Osteoblast (primary cell): ENCODE results near the gene ZNF710. TPM values are rescaled to one million over a fixed set of nuclear protein-coding genes. Genes with fewer than 3 reads are reported as not detected.
A peak's percentile ranks its signal among the peaks of the same experiment; 100 is the strongest.

Experiments
- DNase-seq: peaks from one replicate; pipeline ENCODE4 v3.0.0; 2011; ENCODE audit warnings: low spot score, mixed read lengths; ENCODE audit not compliant: insufficient read length; ENCODE audit errors: missing footprints
- H2AFZ ChIP-seq: 2 replicates; pipeline ENCODE4 v1.6.0; 2011; ENCODE audit warnings: mild to moderate bottlenecking, low read length
- H3K27ac ChIP-seq: 2 replicates; pipeline ENCODE4 v1.5.1; 2011; ENCODE audit warnings: mild to moderate bottlenecking, low read depth, low read length, moderate library complexity
- H3K27me3 ChIP-seq: 2 replicates; pipeline ENCODE4 v1.6.0; 2012; ENCODE audit warnings: mild to moderate bottlenecking, control low read depth, inconsistent platforms, low read length, moderate library complexity; ENCODE audit not compliant: insufficient read depth
- H3K36me3 ChIP-seq: 2 replicates; pipeline ENCODE4 v1.5.1; 2011; ENCODE audit warnings: mild to moderate bottlenecking, low read length, control low read depth, moderate library complexity; ENCODE audit not compliant: insufficient read depth
- H3K4me1 ChIP-seq: 2 replicates; pipeline ENCODE4 v1.5.1; 2011; ENCODE audit warnings: mild to moderate bottlenecking, low read length, control low read depth, moderate library complexity; ENCODE audit not compliant: insufficient read depth
- H3K4me2 ChIP-seq: 2 replicates; pipeline ENCODE4 v1.6.0; 2011; ENCODE audit warnings: mild to moderate bottlenecking, low read length; ENCODE audit not compliant: insufficient read depth
- H3K4me3 ChIP-seq: fragments of 200-600 bp; sonication (generic); 3 replicates; pipeline ENCODE4 v1.5.1; 2012; ENCODE audit warnings: mild to moderate bottlenecking, low read length, inconsistent platforms; ENCODE audit not compliant: insufficient read depth
- H3K79me2 ChIP-seq: 2 replicates; pipeline ENCODE4 v1.6.0; 2012; ENCODE audit warnings: mild to moderate bottlenecking, low read length, control low read depth, inconsistent platforms; ENCODE audit not compliant: insufficient read depth
- H3K9me3 ChIP-seq: 2 replicates; pipeline ENCODE4 v1.5.1; 2011; ENCODE audit warnings: low read depth, low read length, control low read depth
- H4K20me1 ChIP-seq: 2 replicates; pipeline ENCODE4 v1.6.0; 2012; ENCODE audit warnings: mild to moderate bottlenecking, low read length, control low read depth; ENCODE audit not compliant: insufficient read depth
- CTCF ChIP-seq: IDR thresholded peaks from 2 replicates; pipeline ENCODE4 v1.5.1; 2011; ENCODE audit warnings: mild to moderate bottlenecking, low read depth, low read length, moderate library complexity; ENCODE audit errors: extremely low read depth
- total RNA-seq: library from RNA; depleted of rRNA; stranded (reverse); fragments of >200 nt; gene quantifications from 2 replicates; pipeline ENCODE4 v1.2.3, GENCODE V29; 2012

ZNF710 gene
- total RNA-seq, 1 donor = 10.9 TPM

- H3K9me3 ChIP-seq = no peaks in the 10 kb centered on the region
- H2AFZ ChIP-seq = no peak overlapping the region
- DNase-seq = no peak
- no peaks in the 10 kb centered on the region for H3K36me3 ChIP-seq
- H3K4me3 ChIP-seq = no peak overlapping the region
- H3K4me2 ChIP-seq = no peak overlapping the region
- no peaks in the 10 kb centered on the region for H3K4me1 ChIP-seq
- peaks cover 18% of the 10 kb centered on the region for H3K79me2 ChIP-seq
- H4K20me1 ChIP-seq = peaks cover 24% of the 10 kb centered on the region
- TF ChIP-seq CTCF = no peak
- no peaks in the 10 kb centered on the region for H3K27me3 ChIP-seq
- H3K27ac ChIP-seq = no peak overlapping the region
Observed at GRCh38 chr15:90046911-90047392, 45.8 kb downstream of the ZNF710 start.

- H3K4me1 ChIP-seq = no peaks in the 10 kb centered on the region
- H2AFZ ChIP-seq = no peak overlapping the region
- no peak for DNase-seq
- no peak overlapping the region for H3K4me3 ChIP-seq
- H3K4me2 ChIP-seq = no peak overlapping the region
- H3K36me3 ChIP-seq = no peaks in the 10 kb centered on the region
- H3K27me3 ChIP-seq = no peaks in the 10 kb centered on the region
- TF ChIP-seq CTCF = no peak
- peaks cover 24% of the 10 kb centered on the region for H4K20me1 ChIP-seq
- peaks cover 16% of the 10 kb centered on the region for H3K79me2 ChIP-seq
- H3K27ac ChIP-seq = no peak overlapping the region
- H3K9me3 ChIP-seq = no peaks in the 10 kb centered on the region
Observed at GRCh38 chr15:90047956-90048575, 46.9 kb downstream of the ZNF710 start.

DNA sequence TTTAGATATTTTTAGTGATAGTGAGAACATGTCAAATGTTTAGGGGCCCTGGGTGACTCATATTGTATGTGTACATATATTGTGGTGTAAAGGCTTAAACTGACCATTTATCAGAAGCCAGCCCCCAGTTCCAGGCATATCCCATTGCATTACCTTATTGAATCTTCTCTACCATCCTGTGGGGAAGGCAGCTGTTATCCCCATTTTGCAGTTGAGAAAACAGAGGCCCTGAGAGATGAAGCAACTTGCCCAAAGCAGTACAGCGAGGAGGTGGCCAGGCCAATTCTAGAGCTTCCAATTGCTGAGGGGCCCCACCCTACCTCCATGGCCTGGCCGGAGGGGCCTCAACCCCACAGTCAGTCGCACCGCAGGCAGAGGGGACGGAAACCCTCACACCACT is 47.9 kb downstream of the ZNF710 start:
- Histone ChIP-seq H3K36me3 (no peaks in the 10 kb centered on the region), H2AFZ (no peak overlapping the region), H3K4me1 (no peaks in the 10 kb centered on the region), H3K9me3 (no peaks in the 10 kb centered on the region), H3K4me3 (no peak overlapping the region), H3K27ac (no peak overlapping the region), H4K20me1 (peaks cover 27% of the 10 kb centered on the region), H3K27me3 (no peaks in the 10 kb centered on the region), H3K4me2 (no peak overlapping the region), H3K79me2 (peaks cover 17% of the 10 kb centered on the region)
- no peak for DNase-seq
- no peak for TF ChIP-seq CTCF

GRCh38 chr15:90049666-90050604 is 48.8 kb downstream of the ZNF710 start:
- Histone ChIP-seq H3K4me2 (no peak overlapping the region), H3K27ac (no peak overlapping the region), H3K27me3 (no peaks in the 10 kb centered on the region), H3K4me1 (no peaks in the 10 kb centered on the region), H3K79me2 (peaks cover 26% of the 10 kb centered on the region), H3K9me3 (no peaks in the 10 kb centered on the region), H4K20me1 (peaks cover 29% of the 10 kb centered on the region), H3K36me3 (no peaks in the 10 kb centered on the region), H2AFZ (no peak overlapping the region), H3K4me3 (no peak overlapping the region)
- peak; percentile 37 for DNase-seq
- TF ChIP-seq CTCF = no peak
